Hippocampal formation (tissue), 2 donors: ENCODE measurements around the gene LPAR3.

Experiments used
- DNase-seq, 2 donors: peaks; one replicate each; lab custom pipeline; 2025; lab: John Stamatoyannopoulos, UW

Gene LPAR3

DNA sequence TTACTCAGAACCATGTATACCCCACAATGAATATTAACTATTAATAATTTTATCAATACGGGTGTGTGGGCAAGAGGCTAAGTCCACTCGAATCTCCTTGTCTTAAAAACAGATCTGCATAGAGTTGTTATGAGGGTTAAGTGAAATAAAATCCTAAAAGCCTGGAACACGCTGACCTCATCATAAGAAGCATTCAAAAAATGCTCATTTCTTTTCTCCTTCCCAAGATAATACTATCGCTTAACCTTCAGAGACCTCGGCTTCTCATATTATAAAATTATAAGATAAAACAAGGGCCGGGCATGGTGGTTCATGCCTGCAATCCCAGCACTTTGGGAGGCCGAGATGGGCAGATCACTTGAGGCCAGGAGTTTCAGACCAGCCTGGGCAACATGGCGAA lies 35.1 kb downstream of the LPAR3 start:
- no peak for DNase-seq

DNA sequence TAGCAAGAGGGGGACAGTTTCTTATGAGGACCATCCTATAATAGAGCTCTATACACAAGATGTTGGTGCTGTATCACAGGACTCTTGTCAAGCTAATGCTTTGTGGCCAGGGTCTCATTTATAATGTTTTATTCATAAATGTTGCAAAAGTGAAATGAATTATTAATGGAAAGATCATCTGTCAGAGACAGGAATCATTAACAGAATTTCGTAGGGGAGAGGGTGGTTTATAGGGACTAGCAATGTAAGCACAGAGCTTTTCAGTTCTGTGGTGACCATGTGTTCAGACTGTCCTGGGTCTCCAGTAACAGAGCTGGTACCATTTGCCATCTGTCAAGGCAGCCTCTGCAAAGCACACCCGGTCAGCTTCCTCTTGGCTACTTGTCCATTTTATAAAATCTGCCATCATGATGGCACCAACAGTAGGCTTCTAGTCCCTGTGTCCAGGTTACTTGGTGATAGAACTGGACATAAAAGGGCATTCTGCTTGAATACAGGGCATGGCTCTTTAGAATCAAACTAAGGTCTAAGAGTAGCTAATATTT lies 36.2 kb downstream of the LPAR3 start:
- no peak for DNase-seq

DNA sequence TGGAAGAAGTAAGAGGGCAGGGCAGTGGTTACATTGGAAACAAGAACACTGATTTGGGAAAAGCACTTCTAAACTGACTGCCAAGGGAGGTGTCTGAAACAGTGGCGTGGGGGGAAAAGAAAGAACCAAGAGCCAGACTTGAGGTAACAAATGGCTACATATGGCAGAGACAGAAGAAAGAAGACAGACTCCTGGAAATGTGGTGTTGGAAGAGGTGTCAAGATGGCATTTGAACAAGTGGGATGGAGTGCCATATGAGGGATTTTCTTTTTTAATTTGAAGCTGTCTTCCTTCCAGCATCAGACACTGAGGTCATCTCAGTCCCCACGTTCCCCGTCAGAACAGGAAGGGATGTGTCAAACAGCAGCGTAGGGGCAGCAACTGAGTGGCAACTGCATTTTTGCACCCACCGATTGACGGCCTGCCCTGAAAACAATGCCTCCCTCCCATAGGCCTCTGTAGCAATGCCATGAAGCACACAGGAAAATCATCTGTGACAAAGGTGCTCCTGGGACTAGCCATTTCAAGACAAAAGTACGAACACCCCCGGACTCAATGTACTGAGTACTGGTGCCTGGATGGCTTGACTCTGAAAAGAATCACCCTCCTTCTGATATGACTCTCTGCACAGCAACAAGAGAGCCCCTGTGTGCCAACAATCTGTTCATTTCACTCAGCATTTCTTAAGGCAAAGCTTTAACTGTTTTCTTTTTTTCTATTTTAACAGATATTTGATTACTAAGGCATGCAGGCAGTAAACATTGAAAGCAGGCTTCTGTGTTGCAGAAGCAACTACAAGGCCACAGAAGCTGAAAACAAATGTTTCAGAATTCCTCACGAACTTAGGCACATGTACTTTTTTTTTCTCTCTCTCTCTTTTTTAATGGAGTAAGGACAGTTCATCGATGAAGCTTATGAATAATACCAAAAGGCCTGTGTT lies 37.0 kb downstream of the LPAR3 start:
- DNase-seq, result no peak

DNA sequence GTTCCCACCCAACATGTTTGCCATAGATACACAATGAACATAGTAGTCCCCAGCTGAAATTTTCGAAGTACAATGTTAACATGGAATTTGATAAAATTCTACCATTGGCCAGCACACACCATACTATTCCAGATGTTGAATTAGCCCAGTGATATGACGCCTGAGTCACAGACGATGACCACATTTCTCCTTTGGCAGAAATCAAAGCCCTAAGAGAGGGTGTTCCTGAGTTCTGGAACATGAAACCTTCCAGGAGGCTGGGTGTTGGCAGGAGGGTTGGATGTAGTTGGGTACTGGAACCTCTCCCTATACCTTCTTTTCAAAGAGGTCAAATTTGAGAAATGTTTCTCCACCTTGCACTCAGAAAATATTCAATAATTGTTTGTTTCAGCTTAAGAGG lies 37.8 kb downstream of the LPAR3 start:
- DNase-seq, result no peak

DNA sequence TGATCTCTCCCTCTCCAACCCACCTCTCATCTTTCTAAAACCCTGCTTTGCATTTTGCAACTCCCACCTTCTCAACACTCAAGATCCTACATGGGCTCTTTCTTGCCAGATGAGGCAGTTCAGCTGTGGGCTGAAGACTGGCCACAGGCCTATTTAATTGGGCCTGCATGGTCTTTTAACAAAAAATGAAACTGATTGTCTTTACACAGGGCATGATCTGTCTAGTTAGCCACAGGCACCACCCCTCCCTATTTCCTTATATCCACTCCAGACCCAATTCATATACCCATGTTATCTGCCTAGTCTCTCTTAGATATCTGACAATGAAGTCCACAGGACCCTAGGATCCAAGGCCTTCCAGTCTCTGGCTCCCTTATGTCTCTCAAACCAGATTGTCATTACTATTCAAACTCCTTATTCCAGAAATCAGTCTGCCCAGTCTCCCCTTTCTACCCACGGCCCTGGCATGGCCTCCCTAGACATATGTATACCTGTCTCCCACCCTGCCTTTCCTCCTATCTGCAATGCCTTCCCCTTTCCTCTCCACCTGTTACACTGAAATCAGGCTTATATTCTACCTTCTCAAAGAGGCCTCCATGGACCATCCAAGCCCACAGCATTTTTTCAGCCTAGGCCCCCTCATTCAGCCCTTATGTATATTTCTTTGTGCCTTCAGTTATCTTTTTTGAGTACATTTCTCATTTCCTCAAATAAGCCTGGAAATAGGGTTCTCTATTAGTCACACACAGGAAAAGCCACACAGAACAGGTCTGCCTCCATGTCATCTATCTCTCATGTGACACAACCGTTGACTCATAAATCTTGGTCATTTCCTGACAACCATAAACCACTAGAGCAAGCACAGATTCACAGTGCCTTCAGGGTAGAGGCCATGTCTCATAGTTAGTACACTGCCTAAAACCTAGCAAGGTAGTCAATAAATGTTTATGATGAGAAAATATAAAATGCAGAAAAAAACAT lies 39.0 kb downstream of the LPAR3 start:
- DNase-seq, result no peak

DNA sequence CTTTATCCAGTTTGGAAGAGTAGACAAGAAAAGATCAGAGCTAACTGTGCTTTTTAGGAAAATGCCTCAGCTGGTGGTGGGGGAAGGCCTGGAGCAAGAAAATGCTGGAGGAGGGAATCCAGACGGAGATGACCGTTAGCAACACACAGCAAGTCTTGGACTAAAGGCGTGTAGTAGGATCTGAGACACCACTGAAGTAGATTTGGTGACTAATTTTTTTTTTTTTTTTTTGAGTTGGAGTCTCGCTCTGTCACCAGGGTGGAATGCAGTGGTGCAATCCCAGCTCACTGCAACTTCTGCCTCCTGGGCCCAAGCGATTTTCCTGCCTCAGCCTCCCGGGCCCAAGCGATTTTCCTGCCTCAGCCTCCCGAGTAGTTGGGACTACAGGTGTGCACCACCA lies 41.2 kb downstream of the LPAR3 start:
- no peak for DNase-seq

DNA sequence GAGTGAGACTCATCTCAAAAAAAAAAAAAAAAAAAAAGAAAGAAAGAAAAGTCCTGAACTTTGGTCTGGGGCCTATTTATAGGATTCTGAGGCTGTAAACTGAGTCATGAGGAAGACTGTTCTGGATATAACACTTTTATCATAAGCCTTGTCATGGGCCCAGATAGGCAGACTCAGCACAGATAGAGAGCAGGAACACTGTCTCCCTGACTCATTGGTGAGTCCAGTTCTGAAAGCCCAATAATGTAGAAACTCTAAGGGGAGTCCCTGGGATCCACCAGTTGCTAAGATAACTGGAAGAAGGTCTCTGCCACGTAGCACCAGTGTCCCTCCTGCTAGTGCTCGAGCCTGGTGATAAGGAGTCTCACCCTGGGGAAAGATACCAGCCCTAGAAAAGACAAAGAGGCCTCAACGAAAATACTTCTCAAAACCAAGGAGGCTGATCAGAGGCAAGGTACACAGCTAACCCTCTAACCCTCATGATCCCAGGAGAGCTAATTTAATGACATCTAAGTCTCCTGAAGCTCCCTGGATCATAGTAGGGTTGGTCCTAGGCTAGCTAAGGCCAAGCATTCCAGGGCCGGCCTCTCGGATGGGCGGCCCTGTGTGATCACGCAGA lies 43.5 kb downstream of the LPAR3 start:
- DNase-seq, result no peak

DNA sequence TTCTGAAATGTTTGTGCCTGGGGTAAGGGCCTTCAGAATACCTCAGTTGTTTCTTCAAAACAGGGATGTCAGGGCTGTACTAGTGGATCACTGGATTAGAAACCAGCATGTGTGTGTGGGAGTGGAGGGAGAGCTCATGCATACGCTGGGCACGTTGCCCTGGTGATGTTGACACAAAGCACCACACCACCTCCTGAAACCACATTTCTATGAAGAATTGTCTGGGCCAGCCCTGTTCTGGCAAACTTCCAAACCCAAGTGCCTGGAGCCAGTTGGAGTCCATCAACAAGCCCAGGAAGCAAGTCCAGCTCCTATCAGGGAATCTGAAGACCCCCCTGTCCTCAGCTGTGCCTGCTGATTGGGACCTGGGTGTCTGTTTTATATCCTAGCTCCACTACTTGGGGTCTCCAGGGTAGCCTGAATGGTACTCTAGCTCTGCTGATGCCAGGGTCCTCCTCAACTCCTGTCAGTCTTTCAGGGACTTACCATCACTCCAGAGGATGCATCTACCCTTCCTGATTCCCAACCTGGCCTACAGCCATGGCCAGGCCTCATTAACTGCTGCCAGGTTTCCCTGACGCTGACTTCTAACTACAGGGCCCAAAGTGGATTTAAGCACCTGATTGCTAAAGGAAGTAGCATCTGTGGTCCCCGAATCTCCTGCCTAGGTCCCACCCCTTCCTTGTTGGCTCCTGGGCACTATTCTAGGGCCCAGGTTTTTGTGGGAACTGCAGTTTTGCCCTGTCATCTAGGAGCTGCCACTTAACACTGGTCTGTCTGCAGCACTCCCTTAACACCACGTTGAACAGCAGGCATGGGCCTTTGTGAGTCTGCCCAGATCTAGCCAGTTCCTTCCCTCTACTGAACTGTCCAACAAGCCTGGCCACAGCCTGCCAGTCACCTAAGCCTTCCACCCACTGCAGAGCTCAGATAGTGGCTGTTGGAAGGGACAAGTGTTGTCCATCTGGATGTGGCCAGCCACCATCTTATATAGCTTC lies 45.5 kb downstream of the LPAR3 start:
- DNase-seq, result peak; percentile 25 to 29

DNA sequence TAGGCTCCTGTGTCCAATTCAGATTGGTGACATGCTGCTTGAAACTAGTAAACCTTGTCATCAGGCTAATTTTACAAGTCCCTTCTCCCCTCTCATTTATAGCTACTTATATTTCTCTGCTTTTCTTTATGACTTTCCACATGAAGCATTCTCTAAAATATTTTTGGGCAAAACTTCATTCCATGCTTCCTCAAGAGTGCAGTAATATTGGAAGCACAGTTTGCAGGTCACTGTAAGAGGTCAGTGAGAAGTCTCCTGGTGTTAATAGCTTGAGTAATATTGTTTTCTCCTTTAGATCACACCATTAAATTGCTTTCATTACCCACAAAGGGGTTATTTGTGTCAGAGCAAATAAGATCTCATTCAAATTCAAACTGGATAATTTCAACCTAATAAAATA lies 46.6 kb downstream of the LPAR3 start:
- no peak for DNase-seq

DNA sequence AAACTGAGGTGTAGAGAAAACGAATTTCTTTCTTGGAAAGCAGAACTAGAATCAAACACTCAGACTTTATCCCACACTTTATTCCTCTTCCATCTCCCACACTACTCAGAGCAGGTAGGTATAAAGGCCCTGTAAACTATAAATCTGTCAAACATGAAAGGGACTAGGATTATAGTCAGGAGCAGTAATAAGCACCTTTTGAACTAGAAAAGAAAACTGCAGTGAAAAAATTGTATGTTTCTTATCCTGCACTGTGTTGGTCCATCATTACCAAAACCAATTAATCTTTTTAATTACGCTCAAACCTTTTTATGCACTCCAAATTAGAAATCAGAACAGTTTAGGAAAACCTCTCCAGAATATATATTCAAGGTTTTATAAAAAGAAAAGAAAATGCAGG lies 47.6 kb downstream of the LPAR3 start:
- DNase-seq, result no peak

DNA sequence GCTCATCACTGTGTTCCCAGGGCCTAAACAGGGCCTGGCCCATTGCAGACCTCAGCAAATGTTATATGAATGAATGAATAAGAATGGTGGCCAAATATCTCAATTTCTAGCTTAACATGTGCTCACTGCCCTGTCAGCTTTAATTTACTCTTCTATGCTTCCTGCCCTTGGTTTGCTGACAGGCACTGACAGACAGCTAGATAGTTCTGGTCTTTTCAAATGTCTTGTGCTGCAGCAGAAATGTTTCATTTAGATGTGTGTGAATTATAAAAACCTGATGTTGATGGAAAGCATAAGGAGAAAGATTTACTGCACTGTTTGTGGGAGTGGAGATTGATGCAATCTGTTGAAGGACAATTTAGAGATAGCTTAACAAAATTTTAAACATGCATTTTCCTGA lies 48.9 kb downstream of the LPAR3 start:
- DNase-seq, result no peak

DNA sequence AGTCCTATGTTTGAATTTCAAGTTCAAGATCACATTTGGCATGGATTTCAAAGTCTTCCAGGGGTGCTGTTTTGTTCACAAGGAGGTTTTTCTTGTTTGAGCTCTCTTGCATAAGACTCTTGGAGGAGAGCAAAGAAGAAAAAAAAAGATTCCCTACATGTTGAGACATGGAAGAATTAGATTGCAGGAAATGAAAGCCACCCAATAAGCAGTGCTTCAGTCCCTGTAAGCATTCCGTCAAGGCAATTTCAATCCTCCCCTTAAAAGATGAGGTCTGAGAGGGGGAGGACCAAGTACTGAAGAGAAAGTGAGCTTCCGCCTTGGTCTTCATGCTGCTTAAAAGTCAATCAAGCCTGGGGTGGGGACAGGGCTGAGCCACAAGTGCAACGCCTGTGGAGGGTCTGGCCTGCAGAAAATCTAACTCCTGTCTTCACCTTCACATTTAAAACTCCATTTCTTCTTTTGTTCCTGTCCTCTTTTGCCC lies 50.2 kb downstream of the LPAR3 start:
- DNase-seq, result no peak

DNA sequence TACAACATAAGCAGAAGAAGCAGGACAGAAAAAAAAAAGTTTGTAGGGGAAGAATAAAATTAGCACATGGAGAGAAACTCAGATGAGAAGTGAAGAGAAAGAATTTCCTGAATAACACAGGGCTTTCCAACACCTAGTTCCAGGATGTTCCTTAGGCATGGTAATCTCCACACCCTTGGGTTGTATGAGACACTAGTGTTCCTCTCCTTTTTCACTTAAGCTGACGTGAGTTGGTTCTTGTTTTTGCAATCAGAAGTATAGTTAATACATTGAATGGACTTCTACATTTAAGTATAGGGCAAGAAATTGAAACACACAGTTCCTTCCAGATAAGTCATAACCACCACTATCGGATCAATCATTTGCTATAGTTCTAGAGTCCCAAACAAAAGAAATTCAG lies 51.0 kb downstream of the LPAR3 start:
- DNase-seq, result no peak

DNA sequence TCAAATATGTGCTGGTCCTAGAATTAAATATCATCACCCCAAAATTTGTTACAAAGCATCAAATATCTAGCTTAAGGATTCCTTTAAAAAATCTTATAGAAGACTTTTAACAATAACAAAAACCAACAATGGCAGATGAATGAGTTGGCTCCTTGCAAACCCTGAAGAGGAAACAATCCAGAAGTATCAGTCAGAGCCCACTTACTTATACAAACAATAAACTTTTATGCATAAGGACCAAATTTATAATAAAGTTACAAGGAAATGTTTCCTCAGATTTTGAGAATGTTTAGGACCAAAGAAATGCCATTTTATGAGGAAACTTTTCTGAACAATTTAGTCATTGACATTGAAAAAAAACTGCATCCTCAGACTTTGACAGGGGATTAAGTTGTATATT lies 52.7 kb downstream of the LPAR3 start:
- DNase-seq, result no peak

DNA sequence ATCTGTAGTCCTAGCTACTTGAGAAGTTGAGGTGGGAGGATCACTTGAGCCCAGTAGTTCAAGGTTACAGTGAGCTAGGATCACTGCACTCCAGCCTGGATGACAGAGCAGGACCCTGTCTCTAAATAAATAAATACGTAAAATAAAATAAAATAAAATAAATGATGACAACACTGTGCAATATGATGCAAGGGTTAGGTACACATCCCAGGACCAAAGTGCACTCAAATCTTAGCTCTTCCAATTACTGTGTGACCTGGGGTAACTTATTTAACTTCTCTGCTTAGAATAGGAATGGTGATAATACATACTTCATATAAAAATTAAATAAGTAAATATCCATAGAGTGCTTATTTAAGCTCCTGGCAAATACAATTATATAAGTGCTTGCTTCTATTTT lies 53.5 kb downstream of the LPAR3 start:
- DNase-seq, result no peak

DNA sequence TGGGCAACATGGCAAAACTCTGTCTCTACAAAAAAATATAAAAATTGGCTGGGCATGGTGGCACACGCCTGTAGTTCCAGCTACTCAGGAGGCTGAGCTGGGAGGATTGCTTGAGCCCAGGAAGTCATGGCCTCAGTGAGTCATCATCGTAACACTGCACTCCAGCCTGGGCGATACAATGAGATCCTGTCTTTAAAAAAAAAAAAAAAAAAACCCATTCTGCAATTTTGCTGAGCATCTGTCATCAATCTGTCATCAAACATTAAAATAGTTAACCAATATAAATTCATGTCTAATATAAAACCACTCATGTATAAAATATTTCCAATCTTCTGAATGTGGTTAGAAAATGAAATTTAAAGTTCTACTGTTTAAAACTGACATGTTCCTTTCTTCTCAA lies 56.9 kb downstream of the LPAR3 start:
- DNase-seq, result no peak

DNA sequence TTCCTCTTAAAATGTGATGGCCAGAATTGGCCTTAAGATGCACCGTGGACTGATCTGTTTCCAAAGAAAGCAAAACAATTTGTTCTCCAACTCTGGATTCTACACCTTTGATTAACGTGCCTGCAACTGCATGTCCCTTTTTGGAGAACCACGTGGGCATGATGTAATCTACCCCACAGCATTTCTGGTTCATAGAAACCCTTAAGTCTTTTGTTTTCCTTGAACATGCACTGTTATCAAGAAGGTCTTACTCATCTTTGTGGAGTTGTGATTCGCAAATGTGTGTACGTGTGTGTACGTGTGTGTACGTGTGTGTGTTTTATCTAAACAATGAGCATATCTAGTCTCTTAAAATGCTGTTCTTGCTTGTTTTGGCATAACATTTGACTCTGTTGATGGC lies 57.8 kb downstream of the LPAR3 start:
- DNase-seq, result no peak

DNA sequence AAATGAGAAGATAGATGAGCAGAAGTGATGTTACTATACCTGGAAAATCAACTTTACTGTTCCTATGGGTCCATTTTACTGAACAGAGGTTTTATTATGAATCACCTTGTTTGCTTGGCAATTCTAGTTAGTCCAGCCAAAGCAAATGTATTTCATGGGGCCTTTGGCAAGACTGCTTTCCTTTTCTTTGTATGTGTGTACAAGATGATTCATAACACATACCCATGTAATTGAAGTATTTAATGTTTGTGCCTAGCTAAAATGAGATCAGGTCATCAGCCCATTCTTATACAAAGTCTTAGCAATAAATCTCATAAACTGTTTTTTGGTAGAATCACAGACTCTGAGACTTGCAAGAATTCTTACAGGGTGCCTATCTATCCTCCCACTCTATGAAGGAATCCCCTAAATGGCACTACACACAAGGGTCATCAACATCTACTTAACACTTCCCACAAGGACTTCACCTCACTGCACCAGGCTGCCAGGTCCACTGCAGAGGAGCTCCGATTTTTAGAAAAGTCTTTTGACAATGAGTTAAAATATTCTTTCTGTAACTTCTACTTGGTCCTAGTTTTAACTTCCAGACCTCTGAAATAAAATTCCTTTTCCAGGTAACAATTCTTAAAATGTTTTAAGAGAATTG lies 58.5 kb downstream of the LPAR3 start:
- no peak for DNase-seq

DNA sequence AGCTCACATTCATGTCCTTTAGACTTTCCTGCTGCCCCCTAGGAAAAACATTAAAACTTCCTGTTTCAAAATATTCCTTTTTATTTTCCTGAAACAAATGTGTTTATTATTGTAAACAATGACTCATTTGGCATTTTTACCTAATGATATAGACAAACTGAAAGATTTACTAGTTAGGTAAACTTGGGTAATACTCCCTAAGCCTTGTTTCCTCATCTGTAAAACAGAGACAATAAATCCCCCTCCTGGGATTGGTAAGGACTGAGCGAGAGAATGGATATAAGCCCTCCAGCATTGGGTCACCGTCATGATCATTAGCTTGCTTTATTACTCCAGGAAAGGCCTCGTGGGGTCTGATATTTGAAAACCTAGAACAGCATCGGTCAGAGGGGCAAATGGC lies 59.8 kb downstream of the LPAR3 start:
- no peak for DNase-seq

DNA sequence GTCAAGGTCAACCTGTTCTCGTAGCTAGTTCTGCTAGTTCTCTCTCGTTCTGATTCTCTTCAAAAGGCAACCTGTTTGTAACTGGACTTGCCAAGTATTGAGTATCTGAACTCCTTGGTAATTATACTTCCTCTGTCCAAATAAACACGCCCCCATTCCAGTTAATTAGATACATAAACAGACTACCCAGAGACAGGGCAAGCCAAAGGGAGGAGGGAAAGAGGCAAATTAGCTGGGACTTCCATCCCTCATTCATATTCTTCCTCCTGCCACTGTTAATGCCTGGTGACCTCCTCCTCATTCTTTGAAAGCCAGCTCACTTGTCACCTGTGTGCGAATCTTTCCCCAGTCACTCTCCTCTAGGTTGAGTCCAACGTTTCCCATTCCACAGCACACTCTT lies 62.9 kb downstream of the LPAR3 start:
- DNase-seq, result no peak
